HepG2 (cell line): Measurements from ENCODE around the gene BIK. TPM values are rescaled to one million over a fixed set of nuclear protein-coding genes. Genes with fewer than 3 reads are reported as not detected.

Experiments used
- ATF7-NPFF ChIP-seq: sonication (generic); formaldehyde crosslinking; IDR thresholded peaks from 2 replicates; pipeline ENCODE4 v1.8.1; 2023; ENCODE audit warnings: mild to moderate bottlenecking, low read depth, missing genetic modification reagents, moderate library complexity
- CCAR2 ChIP-seq: fragments of 200-400 bp; formaldehyde crosslinking; optimal IDR thresholded peaks from 2 replicates; pipeline ENCODE3; 2018; ENCODE audit warnings: low read depth, mild to moderate bottlenecking, low read length, moderate library complexity
- JUN ChIP-seq: sonication (generic); formaldehyde crosslinking; IDR thresholded peaks from 2 replicates; pipeline ENCODE4 v1.4.0; 2020; ENCODE audit warnings: mild to moderate bottlenecking, missing genetic modification reagents
- PATZ1 ChIP-seq: sonication (generic); formaldehyde crosslinking; IDR thresholded peaks from 2 replicates; pipeline ENCODE4 v1.4.0; 2020; ENCODE audit warnings: missing genetic modification reagents
- RARA ChIP-seq: IDR thresholded peaks from 2 replicates; pipeline ENCODE4 v1.6.1; 2016; ENCODE audit warnings: missing genetic modification reagents, missing compliant biosample characterization
- RNF2 ChIP-seq: fragments of 450-650 bp; conservative IDR thresholded peaks from 2 replicates; pipeline ENCODE4 v1.6.1; 2016; ENCODE audit warnings: low read depth
- SIN3A ChIP-seq: IDR thresholded peaks from 2 replicates; pipeline ENCODE4 v1.6.1; 2011; ENCODE audit warnings: low read depth, mild to moderate bottlenecking, control low read depth, low read length, borderline replicate concordance
- SMAD1 ChIP-seq: sonication (generic); formaldehyde crosslinking; IDR thresholded peaks from 2 replicates; pipeline ENCODE4 v1.4.0; 2020; ENCODE audit warnings: missing genetic modification reagents, low read depth, mild to moderate bottlenecking, borderline replicate concordance
- ZBTB14 ChIP-seq: sonication (generic); formaldehyde crosslinking; IDR thresholded peaks from 2 replicates; pipeline ENCODE4 v1.4.0; 2020; ENCODE audit warnings: missing genetic modification reagents
- ZNF280B ChIP-seq: sonication (generic); formaldehyde crosslinking; IDR thresholded peaks from 2 replicates; pipeline ENCODE4 v1.5.0; 2020; ENCODE audit warnings: missing genetic modification reagents, mild to moderate bottlenecking, borderline replicate concordance
- ZNF407 ChIP-seq: sonication (generic); formaldehyde crosslinking; IDR thresholded peaks from one replicate; pipeline ENCODE4 v1.5.1; 2020; ENCODE audit warnings: mild to moderate bottlenecking, missing genetic modification reagents; ENCODE audit errors: not compliant biosample characterization
- ZNF501 ChIP-seq: sonication (generic); formaldehyde crosslinking; IDR thresholded peaks from 2 replicates; pipeline ENCODE4 v1.5.1; 2020; ENCODE audit warnings: mild to moderate bottlenecking, moderate library complexity, missing genetic modification reagents
- ZNF800 ChIP-seq: sonication (generic); formaldehyde crosslinking; IDR thresholded peaks from 2 replicates; pipeline ENCODE4 v1.4.0; 2020; ENCODE audit warnings: missing genetic modification reagents
- polyA plus RNA-seq, 8 experiments: library from polyadenylated mRNA; depleted of rRNA in 3 of 8; stranded (reverse) in 7 of 8; unstranded in 1 of 8; fragments of >200 nt; fragmentation: Illumina TruSeq in 4 of 8; extraction: Trizol in 4 of 8; gene quantifications; 2 replicates each; pipeline versions ENCODE4 v1.2.1 to v1.2.3, GENCODE V29; 2011 to 2016; ENCODE audit warnings: low read depth in 4 of 8, missing spikeins in 1 of 8, mixed read lengths in 1 of 8; ENCODE audit not compliant: insufficient read depth in 1 of 8
- total RNA-seq, 5 experiments: library from RNA; depleted of rRNA; stranded (reverse); fragments of >200 nt; fragmentation: Illumina TruSeq; extraction: Trizol; gene quantifications; 2 replicates each; pipeline ENCODE4 v1.2.3, GENCODE V29; 2016; ENCODE audit warnings: low read depth in 1 of 5

Gene BIK
- total and polyA plus RNA-seq, 2 of the 13 experiments (the other 11 are each of a cell fraction or from before 2014, with no cell fraction given) = 0.54 to 0.80 TPM

GRCh38 chr22:43126501-43127165, 16.1 kb downstream of the BIK start (continued):
- TF ChIP-seq ZNF800 (no peak), SIN3A (no peak), SMAD1 (CRISPR knock-in tag) (no peak), ATF7-NPFF (no peak), PATZ1 (CRISPR knock-in tag) (peak; percentile 36; the same call in 1 of the 2 replicates), JUN (peak; percentile 40; the same call in 1 of the 2 replicates), ZNF407 (CRISPR knock-in tag) (no peak), ZNF501 (CRISPR knock-in tag) (no peak), RARA (peak; percentile 85), ZNF280B (no peak), ZBTB14 (CRISPR knock-in tag) (no peak), CCAR2 (no peak), RNF2 (no peak)
